T-helper 2 cell (primary cell): ENCODE data around the gene NRN1L.
"Not testable (repeated sequence)": the region's sequence is repeated elsewhere in the genome, so short reads cannot be mapped to it uniquely, and the experiment has no call there.

Experiments used
- DNase-seq, 5 experiments: peaks; one replicate each; pipeline versions ENCODE4 v3.0.0 to v3.0.0-alpha.2; 2012 to 2022

NRN1L gene

GRCh38 chr16:67883146-67883871 is 1.4 kb upstream of the NRN1L start:
- no peak for DNase-seq

GRCh38 chr16:67883872-67884261 is 818 bp upstream of the NRN1L start:
- DNase-seq = peak; percentile 51 to 67 (median 57)

GRCh38 chr16:67885545-67885944 is 860 bp downstream of the NRN1L start:
- DNase-seq = no peak

- no peak for DNase-seq
These were observed 1.3 kb downstream of the NRN1L start for GRCh38 chr16:67885976-67886375.

GRCh38 chr16:67886387-67886786 is 1.7 kb downstream of the NRN1L start:
- DNase-seq = no peak

GRCh38 chr16:67888331-67888730 is 3.6 kb downstream of the NRN1L start:
- DNase-seq = no peak

- DNase-seq = no peak
These were observed 7.7 kb downstream of the NRN1L start for GRCh38 chr16:67892375-67892774.

GRCh38 chr16:67892899-67893742 is 8.4 kb downstream of the NRN1L start, which contains the start of gene PSKH1:
Gene PSKH1 (plus strand): TSS chr16:67893254. CDS start chr16:67908750, 15,496 bp downstream.
- DNase-seq = peak; percentile 80 to 96 (median 91)

GRCh38 chr16:67893743-67894399 is 9.2 kb downstream of the NRN1L start:
- peak in 1 of 5 experiments; percentile 35 for DNase-seq

- DNase-seq = no peak
These were observed 12.5 kb downstream of the NRN1L start for GRCh38 chr16:67897231-67897630.

- no peak for DNase-seq
These were observed 17.0 kb downstream of the NRN1L start for GRCh38 chr16:67901734-67902133.

GRCh38 chr16:67902831-67903230 is 18.1 kb downstream of the NRN1L start:
- no peak for DNase-seq

- DNase-seq = no peak
These were observed 22.9 kb downstream of the NRN1L start for GRCh38 chr16:67907397-67908180.

GRCh38 chr16:67909056-67909742 is 24.5 kb downstream of the NRN1L start:
- no peak for DNase-seq

GRCh38 chr16:67910158-67910557 is 25.5 kb downstream of the NRN1L start:
- peak in 1 of 5 experiments; percentile 70 for DNase-seq

- DNase-seq = no peak
These were observed 30.2 kb downstream of the NRN1L start for GRCh38 chr16:67914758-67915495.

GRCh38 chr16:67915496-67915769 is 30.7 kb downstream of the NRN1L start:
- not testable (repeated sequence) for DNase-seq

GRCh38 chr16:67915831-67916723 is 31.4 kb downstream of the NRN1L start:
- DNase-seq = no peak

- DNase-seq = no peak
These were observed 32.6 kb downstream of the NRN1L start for GRCh38 chr16:67917140-67917851.

- peak in 1 of 5 experiments; percentile 22 for DNase-seq
These were observed 33.2 kb downstream of the NRN1L start for GRCh38 chr16:67917852-67918236.
